Stimulated activated CD8-positive, alpha-beta memory T cell treated with anti-CD3 and anti-CD28 coated beads, Interleukin-15, amount 100 ng/mL, for 24 hours (primary cell): ENCODE results near the gene FXR1.
A peak's percentile ranks its signal among the peaks of the same experiment; 100 is the strongest.
"Not testable (repeated sequence)": the region's sequence is repeated elsewhere in the genome, so short reads cannot be mapped to it uniquely, and the experiment has no call there.

Experiments
- DNase-seq: peaks from one replicate; pipeline ENCODE4 v3.0.0-alpha.2; 2020; ENCODE audit warnings: low read depth

Gene FXR1

GRCh38 chr3:180934638-180935037, 22.2 kb downstream of the FXR1 start:
- no peak for DNase-seq

DNA sequence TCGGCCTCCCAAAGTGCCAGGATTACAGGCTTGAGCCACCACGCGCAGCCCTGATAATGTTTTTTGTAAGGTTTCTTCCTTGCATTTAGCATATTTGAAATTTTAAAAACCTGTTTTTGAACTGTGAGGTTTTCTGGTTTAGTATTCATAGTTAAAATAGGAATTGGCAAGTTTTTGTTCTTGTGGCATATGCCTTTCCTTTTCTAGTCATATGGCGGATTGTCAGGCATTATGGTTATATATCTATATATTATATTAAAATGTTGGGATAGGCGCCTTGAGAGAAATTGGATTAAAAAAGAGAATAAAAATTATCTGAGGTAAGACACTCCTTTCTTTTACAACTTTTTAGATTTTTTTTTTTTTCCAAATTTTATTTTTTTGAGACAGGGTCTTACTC, 28.4 kb downstream of the FXR1 start:
- DNase-seq: no peak

DNA sequence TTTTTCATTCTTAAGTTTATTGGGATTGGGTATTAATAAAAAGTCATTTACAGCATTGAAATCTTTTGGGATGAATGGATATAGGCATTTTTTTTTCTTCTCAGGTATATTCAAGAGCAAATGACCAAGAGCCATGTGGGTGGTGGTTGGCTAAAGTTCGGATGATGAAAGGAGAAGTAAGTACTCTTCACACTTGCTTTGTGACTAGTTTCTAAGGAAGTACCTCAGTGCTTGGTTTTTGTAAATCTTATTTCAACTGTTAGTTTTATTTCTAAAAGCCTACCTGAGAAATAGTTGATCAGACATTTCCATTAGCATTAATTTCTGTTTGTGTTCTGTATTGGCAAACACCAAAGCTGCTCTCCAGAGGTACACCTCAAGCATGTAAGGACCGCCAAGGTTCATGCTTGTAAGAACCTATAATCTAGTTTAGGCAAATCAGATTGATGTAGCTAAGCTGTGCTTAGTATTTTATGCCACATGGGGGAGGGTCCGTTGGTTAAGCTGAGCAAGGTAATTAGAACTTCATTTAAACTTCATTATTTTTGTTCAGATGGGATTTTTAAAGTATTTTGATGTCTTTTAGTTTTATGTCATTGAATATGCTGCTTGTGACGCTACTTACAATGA, 35.4 kb downstream of the FXR1 start:
- DNase-seq: no peak

- DNase-seq: no peak
These were observed 47.2 kb downstream of the FXR1 start for GRCh38 chr3:180959691-180960090.

GRCh38 chr3:180961087-180961486, 48.6 kb downstream of the FXR1 start:
- no peak for DNase-seq

DNA sequence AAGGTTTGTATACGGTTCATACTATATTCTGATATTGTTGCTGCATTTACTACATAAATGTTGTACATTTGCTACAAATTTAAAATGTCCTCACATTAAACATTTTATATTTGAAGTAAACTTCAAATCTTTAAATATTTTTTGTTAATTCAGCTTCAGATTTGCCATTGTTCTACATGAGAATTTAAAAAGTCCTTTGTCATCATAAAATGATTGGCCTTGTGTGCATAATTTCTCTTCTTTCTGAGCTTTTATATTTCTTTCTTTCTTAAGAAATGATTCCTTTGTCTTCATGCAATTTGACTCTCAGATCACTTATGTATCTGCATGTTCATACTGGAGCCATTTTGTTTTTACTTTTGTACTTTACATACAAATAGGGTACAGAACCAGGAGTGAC, 49.1 kb downstream of the FXR1 start:
- DNase-seq: no peak

DNA sequence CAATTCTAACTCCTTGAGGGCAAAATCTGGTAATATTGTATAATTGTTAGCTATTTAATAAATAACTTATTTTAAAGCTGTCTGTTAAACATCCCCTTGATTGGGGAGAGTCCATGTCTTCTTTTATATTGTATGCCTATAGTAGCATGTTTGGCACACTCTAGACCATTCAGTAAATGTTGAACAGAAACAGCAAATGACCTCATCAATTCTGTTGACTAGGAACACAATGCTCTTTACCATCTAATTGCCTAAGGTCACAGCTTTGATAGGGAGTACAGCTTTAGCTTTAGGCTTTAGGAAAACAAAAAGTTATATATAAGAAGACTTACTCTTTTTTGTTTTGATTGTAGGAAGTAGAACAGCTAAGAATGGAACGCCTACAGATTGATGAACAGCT, 50.1 kb downstream of the FXR1 start:
- DNase-seq: no peak

- DNase-seq: no peak
These were observed 58.5 kb downstream of the FXR1 start for GRCh38 chr3:180970931-180971330.

DNA sequence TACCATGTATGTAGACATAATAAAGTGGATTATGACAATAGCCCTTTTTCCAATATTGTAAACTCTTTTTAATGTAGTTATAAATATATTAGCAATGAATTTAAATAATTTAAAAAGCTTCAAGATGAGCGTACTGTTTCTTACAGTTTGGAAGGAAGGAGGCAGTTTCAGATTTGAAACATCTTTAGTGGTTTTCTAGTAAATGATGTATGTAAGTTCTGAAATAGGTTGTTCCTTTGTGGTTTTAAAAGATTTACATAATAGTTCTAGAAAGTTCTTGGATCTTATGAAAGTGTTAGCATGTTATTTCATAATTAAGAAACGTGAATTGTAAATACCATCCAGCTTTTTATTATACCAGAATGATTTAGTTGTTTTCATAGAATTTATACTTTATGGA, 61.1 kb downstream of the FXR1 start:
- DNase-seq: no peak

DNA sequence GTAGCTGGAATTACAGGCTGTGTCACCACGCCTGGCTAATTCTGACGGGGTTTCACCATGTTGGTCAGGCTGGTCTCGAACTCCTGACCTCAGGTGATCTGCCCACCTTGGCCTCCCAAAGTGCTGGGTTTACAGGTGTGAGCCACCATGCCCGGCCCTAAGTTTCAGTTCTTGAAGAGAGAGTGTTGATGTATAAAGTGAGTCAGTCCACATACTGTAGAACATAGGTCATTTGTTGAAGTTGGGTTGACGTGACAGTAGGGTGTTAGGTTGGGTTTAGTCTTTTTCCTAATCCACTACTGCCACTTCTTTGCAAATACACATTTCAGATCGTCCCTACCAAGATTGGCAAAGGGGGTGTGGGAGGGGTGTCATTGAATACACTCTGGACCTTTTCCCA, 61.8 kb downstream of the FXR1 start:
- no peak for DNase-seq

GRCh38 chr3:180977498-180977897, 65.0 kb downstream of the FXR1 start:
- no peak for DNase-seq

- DNase-seq: no peak
These were observed 67.5 kb downstream of the FXR1 start for GRCh38 chr3:180979961-180980360.

- no peak for DNase-seq
These were observed 68.1 kb downstream of the FXR1 start for GRCh38 chr3:180980611-180981010.

DNA sequence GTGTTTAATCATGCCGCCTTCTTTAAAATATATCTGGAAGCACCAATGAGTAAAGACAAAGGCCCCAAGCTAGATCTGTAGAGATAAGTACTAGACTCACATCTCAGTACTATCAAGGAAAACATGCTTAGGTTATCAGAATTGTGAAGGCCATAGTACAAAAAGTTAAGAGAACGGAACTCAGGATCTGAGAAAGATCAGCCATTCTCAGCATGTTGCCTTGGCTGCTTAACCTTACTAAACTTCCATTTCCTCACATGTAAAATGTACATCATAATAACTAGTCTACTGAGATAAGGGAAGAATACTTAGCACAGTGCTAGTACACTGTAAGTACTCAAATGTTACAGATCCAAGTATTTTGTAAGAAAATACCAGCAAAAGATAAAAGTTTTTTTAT, 69.4 kb downstream of the FXR1 start:
- no peak for DNase-seq

- DNase-seq: no peak
These were observed 70.7 kb downstream of the FXR1 start for GRCh38 chr3:180983136-180983535.

- not testable (repeated sequence) for DNase-seq
These were observed 73.9 kb downstream of the FXR1 start for GRCh38 chr3:180986366-180986765.

GRCh38 chr3:180987344-180987743, 74.9 kb downstream of the FXR1 start:
- no peak for DNase-seq

- peak; percentile 63 for DNase-seq
These were observed 77.1 kb downstream of the FXR1 start, which contains the start of gene DNAJC19 for GRCh38 chr3:180989291-180990163. Gene DNAJC19 (minus strand): TSS chr3:180989736. CDS start chr3:180989602, 134 bp downstream.

- DNase-seq: no peak
These were observed 78.0 kb downstream of the FXR1 start for GRCh38 chr3:180990505-180990904.

DNA sequence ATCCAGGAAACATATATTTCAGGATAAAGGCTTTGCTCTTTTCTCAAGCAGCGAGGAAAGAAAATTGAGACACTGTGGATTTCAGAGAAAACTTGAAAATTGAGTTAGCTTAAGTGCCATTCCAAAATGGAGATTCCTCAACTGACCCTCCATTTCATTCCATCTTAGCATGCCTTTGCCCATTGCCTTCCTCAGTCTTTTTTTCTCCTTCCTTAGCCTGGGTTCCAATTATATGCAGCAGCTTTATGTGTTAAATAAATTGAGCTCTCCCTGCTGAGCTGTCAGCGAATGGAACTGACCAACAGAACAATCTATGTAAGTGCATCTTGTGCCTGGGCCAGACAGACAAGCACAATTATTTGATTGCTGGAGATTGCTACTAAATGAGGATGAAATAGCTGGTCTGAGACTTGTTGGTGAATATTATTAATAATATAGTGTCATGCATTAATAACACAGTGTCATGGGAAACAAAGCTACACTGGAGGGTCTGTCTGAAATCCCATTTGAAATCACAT, 84.0 kb downstream of the FXR1 start:
- no peak for DNase-seq

DNA sequence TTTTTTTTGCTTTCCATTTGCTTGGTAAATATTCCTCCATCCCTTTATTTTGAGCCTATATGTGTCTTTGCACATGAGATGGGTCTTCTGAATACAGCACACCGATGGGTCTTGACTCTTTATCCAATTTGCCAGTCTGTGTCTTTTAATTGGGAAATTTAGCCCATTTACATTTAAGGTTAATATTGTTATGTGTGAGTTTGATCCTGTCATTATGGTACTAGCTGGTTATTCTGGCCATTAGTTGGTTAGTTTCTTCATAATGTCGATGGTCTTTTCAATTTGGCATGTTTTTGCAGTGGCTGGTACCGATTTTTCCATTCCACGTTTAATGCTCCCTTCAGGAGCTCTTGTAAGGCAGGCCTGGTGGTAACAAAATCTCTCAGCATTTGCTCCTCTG, 89.9 kb downstream of the FXR1 start:
- not testable (repeated sequence) for DNase-seq

GRCh38 chr3:181003469-181003868, 91.0 kb downstream of the FXR1 start:
- not testable (repeated sequence) for DNase-seq

- DNase-seq: no peak
These were observed 94.1 kb downstream of the FXR1 start for GRCh38 chr3:181006541-181006940.
